Liver (tissue), 3 donors: ENCODE measurements around the gene C1orf21.

Source experiments
- CTCF ChIP-seq: fragments of 150-350 bp; IDR thresholded peaks from 2 replicates; pipeline ENCODE4 v1.5.1; 2017; ENCODE audit warnings: improper control_type of control experiment, low read depth, low read length; ENCODE audit not compliant: missing input control
- MAX ChIP-seq: IDR thresholded peaks from 2 replicates; pipeline ENCODE4 v1.6.1; 2016; ENCODE audit warnings: antibody characterized with exemption
- TAF1 ChIP-seq: conservative IDR thresholded peaks from 2 replicates; pipeline ENCODE4 v1.6.1; 2016; ENCODE audit warnings: antibody characterized with exemption, mild to moderate bottlenecking
- TF ChIP-seq, protein P1 (sequence below): IDR thresholded peaks from 2 replicates; pipeline ENCODE4 v1.6.1; 2016; ENCODE audit warnings: antibody characterized with exemption, mild to moderate bottlenecking
- donor health status: healthy.
- donor health status: healthy.

DNA sequence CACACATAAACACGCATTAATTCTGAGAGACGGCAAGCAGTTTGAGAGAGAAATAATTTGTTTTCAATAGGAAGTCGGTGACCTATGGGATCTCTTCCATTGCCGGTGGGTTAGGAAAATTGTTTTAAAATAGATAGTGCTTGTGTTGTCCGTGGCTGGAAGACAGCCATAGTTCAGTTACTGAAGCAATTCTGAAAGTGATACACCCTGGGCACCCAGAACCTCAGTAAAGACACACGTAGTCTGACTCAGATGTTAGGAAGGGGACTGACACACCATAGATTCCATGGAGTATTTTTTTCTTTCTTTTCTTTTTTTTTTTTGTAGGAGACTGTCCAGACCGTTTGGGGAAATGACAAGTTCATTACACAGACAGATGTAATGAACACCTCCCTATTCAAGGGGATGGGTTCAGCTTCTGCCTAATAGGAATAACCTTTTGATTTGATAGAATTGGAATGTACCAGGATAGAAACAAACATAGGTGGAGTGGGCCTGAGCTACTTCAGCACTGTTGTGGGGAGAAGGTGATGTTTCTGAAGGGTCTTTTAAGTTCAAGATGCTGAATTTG, 1.6 kb downstream of the C1orf21 start:
- TF ChIP-seq CTCF (no peak), MAX (no peak), TAF1 (no peak)
- TF ChIP-seq, protein P1, sequence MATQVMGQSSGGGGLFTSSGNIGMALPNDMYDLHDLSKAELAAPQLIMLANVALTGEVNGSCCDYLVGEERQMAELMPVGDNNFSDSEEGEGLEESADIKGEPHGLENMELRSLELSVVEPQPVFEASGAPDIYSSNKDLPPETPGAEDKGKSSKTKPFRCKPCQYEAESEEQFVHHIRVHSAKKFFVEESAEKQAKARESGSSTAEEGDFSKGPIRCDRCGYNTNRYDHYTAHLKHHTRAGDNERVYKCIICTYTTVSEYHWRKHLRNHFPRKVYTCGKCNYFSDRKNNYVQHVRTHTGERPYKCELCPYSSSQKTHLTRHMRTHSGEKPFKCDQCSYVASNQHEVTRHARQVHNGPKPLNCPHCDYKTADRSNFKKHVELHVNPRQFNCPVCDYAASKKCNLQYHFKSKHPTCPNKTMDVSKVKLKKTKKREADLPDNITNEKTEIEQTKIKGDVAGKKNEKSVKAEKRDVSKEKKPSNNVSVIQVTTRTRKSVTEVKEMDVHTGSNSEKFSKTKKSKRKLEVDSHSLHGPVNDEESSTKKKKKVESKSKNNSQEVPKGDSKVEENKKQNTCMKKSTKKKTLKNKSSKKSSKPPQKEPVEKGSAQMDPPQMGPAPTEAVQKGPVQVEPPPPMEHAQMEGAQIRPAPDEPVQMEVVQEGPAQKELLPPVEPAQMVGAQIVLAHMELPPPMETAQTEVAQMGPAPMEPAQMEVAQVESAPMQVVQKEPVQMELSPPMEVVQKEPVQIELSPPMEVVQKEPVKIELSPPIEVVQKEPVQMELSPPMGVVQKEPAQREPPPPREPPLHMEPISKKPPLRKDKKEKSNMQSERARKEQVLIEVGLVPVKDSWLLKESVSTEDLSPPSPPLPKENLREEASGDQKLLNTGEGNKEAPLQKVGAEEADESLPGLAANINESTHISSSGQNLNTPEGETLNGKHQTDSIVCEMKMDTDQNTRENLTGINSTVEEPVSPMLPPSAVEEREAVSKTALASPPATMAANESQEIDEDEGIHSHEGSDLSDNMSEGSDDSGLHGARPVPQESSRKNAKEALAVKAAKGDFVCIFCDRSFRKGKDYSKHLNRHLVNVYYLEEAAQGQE: no peak
